ENCODE data around the gene GRK2. TPM values are rescaled to one million over a fixed set of nuclear protein-coding genes. Genes with fewer than 3 reads are reported as not detected.

GRK2 gene
- polyA plus RNA-seq, 1 donor (not counting 4 experiments of a cell fraction or from before 2014, with no cell fraction given), result 21.1 TPM

GRCh38 chr11:67308031-67308866 is 42.0 kb downstream of the GRK2 start:
- H3K9me3 ChIP-seq (ENCODE audit: control insufficient read depth, low read depth, low read length), result no peaks in the 10 kb centered on the region
- H3K27ac ChIP-seq (ENCODE audit: control insufficient read depth, insufficient read depth, low read length), result no peak overlapping the region
- H3K9ac ChIP-seq (ENCODE audit: control insufficient read depth, extremely low read depth, insufficient read depth, low read length), result no peak overlapping the region
- H2AFZ ChIP-seq (ENCODE audit: control insufficient read depth, low read length), result no peak overlapping the region
- no peaks in the 10 kb centered on the region for H3K9me1 ChIP-seq (ENCODE audit: control insufficient read depth, extremely low read depth, insufficient read depth, low read length)
- TF ChIP-seq, protein P1, sequence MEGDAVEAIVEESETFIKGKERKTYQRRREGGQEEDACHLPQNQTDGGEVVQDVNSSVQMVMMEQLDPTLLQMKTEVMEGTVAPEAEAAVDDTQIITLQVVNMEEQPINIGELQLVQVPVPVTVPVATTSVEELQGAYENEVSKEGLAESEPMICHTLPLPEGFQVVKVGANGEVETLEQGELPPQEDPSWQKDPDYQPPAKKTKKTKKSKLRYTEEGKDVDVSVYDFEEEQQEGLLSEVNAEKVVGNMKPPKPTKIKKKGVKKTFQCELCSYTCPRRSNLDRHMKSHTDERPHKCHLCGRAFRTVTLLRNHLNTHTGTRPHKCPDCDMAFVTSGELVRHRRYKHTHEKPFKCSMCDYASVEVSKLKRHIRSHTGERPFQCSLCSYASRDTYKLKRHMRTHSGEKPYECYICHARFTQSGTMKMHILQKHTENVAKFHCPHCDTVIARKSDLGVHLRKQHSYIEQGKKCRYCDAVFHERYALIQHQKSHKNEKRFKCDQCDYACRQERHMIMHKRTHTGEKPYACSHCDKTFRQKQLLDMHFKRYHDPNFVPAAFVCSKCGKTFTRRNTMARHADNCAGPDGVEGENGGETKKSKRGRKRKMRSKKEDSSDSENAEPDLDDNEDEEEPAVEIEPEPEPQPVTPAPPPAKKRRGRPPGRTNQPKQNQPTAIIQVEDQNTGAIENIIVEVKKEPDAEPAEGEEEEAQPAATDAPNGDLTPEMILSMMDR (optimal IDR thresholded peaks at IDR 0.05 in 1 of 3, IDR thresholded peaks at IDR 0.05 in 1 of 3, conservative IDR thresholded peaks at IDR 0.05 in 1 of 3; ENCODE audit: extremely low read depth in 1 of 3, insufficient read depth in 2 of 3, low read length in 3 of 3), result no peak
- TF ChIP-seq EZH2 (IDR thresholded peaks at IDR 0.05; ENCODE audit: low read length), result no peak
- peaks cover 0 to 24% of the 10 kb centered on the region in 2 experiments for H3K36me3 ChIP-seq (ENCODE audit: control insufficient read depth in 2 of 2, extremely low read depth in 1 of 2, insufficient read depth in 2 of 2, low read length in 2 of 2)
- no peak overlapping the region for H3K4me3 ChIP-seq (ENCODE audit: control insufficient read depth in 2 of 3, extremely low read depth in 1 of 3, insufficient read depth in 2 of 3, low read depth in 1 of 3, low read length in 3 of 3)
- FAIRE-seq (no peak), DNase-seq (ENCODE audit: low read depth, low spot score) (no peak)
- no peak overlapping the region for H3K4me2 ChIP-seq (ENCODE audit: control insufficient read depth, extremely low read depth, insufficient read depth, low read depth, low read length)
- H3K27me3 ChIP-seq (ENCODE audit: control insufficient read depth, extremely low read depth, insufficient read depth, low read length), result no peaks in the 10 kb centered on the region
- no peaks in the 10 kb centered on the region for H4K20me1 ChIP-seq (ENCODE audit: control insufficient read depth, extremely low read depth, insufficient read depth, low read length)
- no peaks in the 10 kb centered on the region for H3K79me2 ChIP-seq (ENCODE audit: control insufficient read depth, insufficient read depth, low read length)
- dilution Hi-C loops (cut with MboI; ENCODE audit: extremely low pct_ligation_motif_present, low sequenced_read_pairs), result no loop called here
- H3K4me1 ChIP-seq (ENCODE audit: control insufficient read depth, extremely low read depth, insufficient read depth, low read length), result peaks cover 44% of the 10 kb centered on the region

DNA sequence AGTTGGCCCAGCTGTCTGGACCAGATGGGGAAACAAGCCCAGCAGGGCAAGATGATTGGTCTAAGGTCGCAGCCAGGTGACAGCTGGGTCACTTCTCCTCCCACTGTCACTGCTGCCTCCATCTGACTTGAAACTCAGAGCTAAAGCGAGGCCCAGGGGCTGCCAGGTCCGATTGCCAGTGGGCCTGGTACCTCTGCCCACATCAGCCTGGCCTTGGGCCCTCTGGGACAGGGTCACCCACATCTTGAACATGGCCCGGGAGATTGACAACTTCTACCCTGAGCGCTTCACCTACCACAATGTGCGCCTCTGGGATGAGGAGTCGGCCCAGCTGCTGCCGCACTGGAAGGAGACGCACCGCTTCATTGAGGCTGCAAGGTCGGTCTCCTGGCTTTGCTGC is 42.9 kb downstream of the GRK2 start:
- Histone ChIP-seq H3K9ac (ENCODE audit: control insufficient read depth, extremely low read depth, insufficient read depth, low read length) (no peak overlapping the region), H3K79me2 (ENCODE audit: control insufficient read depth, insufficient read depth, low read length) (no peaks in the 10 kb centered on the region), H4K20me1 (ENCODE audit: control insufficient read depth, extremely low read depth, insufficient read depth, low read length) (no peaks in the 10 kb centered on the region), H2AFZ (ENCODE audit: control insufficient read depth, low read length) (no peak overlapping the region), H3K9me1 (ENCODE audit: control insufficient read depth, extremely low read depth, insufficient read depth, low read length) (no peaks in the 10 kb centered on the region), H3K36me3 (ENCODE audit: control insufficient read depth in 2 of 2, extremely low read depth in 1 of 2, insufficient read depth in 2 of 2, low read length in 2 of 2) (peaks cover 0 to 24% of the 10 kb centered on the region in 2 experiments), H3K4me2 (ENCODE audit: control insufficient read depth, extremely low read depth, insufficient read depth, low read depth, low read length) (no peak overlapping the region), H3K9me3 (ENCODE audit: control insufficient read depth, low read depth, low read length) (no peaks in the 10 kb centered on the region), H3K4me3 (ENCODE audit: control insufficient read depth in 2 of 3, extremely low read depth in 1 of 3, insufficient read depth in 2 of 3, low read depth in 1 of 3, low read length in 3 of 3) (no peak overlapping the region), H3K4me1 (ENCODE audit: control insufficient read depth, extremely low read depth, insufficient read depth, low read length) (peaks cover 49% of the 10 kb centered on the region), H3K27me3 (ENCODE audit: control insufficient read depth, extremely low read depth, insufficient read depth, low read length) (no peaks in the 10 kb centered on the region), H3K27ac (ENCODE audit: control insufficient read depth, insufficient read depth, low read length) (no peak overlapping the region)
- TF ChIP-seq, protein P1 (optimal IDR thresholded peaks at IDR 0.05 in 1 of 3, IDR thresholded peaks at IDR 0.05 in 1 of 3, conservative IDR thresholded peaks at IDR 0.05 in 1 of 3; ENCODE audit: extremely low read depth in 1 of 3, insufficient read depth in 2 of 3, low read length in 3 of 3), result no peak
- TF ChIP-seq EZH2 (IDR thresholded peaks at IDR 0.05; ENCODE audit: low read length), result no peak
- DNase-seq (ENCODE audit: low read depth, low spot score), result no peak
- FAIRE-seq, result no peak
- dilution Hi-C loops (cut with MboI; ENCODE audit: extremely low pct_ligation_motif_present, low sequenced_read_pairs), result no loop called here

Data from keratinocyte (primary cell).